ENCODE measurements around the gene JAG1.

Gene JAG1

DNA sequence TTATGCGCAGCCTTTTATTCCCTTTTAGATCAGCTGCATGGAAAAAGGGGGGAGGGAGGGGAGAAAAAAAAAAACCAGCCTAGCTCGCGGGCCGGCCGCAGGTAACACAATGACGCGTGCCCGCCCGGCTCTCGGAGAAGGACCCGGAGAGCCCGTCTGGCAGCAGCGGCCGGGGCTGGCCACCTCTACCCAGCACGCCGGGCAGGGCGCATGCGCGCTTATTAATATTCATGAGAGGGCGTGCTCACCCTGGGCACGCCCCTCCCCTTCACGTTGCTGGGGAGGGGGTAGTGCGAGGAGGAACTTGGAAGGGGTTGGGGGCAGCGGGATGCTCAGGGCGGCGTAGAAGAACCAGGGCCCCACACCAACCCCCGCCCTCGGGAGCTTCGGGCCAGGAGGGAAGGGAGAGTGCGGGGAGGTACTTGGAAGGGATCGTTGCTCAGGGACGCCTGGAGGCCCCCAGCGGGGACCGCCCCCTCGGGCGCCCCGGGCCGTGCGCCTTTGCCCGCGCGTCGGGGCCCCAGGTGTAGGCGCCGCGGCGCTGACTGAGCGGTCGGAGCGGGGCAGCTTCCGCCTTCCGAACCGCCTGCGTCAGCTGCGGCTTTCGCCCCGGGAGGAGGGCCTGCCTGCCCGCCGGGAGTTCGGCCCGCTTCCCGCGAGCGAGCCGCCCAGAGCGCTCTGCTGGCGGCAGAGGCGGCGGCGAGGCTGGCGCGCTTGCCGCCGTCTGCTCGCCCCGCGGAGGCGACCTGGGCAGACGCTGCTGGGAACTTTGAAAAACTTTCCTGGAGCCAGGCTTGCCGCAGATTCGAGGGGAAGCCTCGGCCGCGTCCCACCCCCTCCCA lies at the start of gene JAG1:
Gene JAG1, minus strand, starts transcription at position 158 of the 842 bp plus-strand sequence. CDS start 469 bp downstream, outside the sequence.
- Histone ChIP-seq H4K20me1 (ENCODE audit: low read depth, low read length) (no peaks in the 10 kb centered on the region), H3K27me3 (ENCODE audit: low read length) (no peaks in the 10 kb centered on the region), H2AFZ (ENCODE audit: low read depth, low read length, severe bottlenecking) (peak within 1 kb of the TSS; percentile 96), H3K79me2 (ENCODE audit: insufficient read depth, low read length) (no peaks in the 10 kb centered on the region), H3K9me3 (ENCODE audit: insufficient read depth, low read length) (no peaks in the 10 kb centered on the region), H3K4me3 (ENCODE audit: insufficient read depth, low read length, poor library complexity, severe bottlenecking) (peak within 1 kb of the TSS; percentile 60), H3K4me2 (ENCODE audit: low read depth, low read length, poor library complexity, severe bottlenecking) (peak within 1 kb of the TSS; percentile 80), H3K9me2 (replicated peaks; ENCODE audit: insufficient read depth, low read length) (no peaks in the 10 kb centered on the region), H3K36me3 (ENCODE audit: low read length) (no peaks in the 10 kb centered on the region), H3F3A (ENCODE audit: insufficient read depth) (peaks cover 5% of the 10 kb centered on the region; the same call in 1 of the 2 replicates), H3K27ac (ENCODE audit: low read depth, low read length) (peak within 1 kb of the TSS; percentile 82), H3K9ac (ENCODE audit: low read length) (peak within 1 kb of the TSS; percentile 82)
- TF ChIP-seq, protein P1, sequence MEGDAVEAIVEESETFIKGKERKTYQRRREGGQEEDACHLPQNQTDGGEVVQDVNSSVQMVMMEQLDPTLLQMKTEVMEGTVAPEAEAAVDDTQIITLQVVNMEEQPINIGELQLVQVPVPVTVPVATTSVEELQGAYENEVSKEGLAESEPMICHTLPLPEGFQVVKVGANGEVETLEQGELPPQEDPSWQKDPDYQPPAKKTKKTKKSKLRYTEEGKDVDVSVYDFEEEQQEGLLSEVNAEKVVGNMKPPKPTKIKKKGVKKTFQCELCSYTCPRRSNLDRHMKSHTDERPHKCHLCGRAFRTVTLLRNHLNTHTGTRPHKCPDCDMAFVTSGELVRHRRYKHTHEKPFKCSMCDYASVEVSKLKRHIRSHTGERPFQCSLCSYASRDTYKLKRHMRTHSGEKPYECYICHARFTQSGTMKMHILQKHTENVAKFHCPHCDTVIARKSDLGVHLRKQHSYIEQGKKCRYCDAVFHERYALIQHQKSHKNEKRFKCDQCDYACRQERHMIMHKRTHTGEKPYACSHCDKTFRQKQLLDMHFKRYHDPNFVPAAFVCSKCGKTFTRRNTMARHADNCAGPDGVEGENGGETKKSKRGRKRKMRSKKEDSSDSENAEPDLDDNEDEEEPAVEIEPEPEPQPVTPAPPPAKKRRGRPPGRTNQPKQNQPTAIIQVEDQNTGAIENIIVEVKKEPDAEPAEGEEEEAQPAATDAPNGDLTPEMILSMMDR (IDR thresholded peaks at IDR 0.05; ENCODE audit: insufficient read depth, low read length, poor library complexity, severe bottlenecking), result no peak
- TF ChIP-seq EZH2phosphoT487 (conservative IDR thresholded peaks at IDR 0.05; ENCODE audit: low read length), result no peak

DNA sequence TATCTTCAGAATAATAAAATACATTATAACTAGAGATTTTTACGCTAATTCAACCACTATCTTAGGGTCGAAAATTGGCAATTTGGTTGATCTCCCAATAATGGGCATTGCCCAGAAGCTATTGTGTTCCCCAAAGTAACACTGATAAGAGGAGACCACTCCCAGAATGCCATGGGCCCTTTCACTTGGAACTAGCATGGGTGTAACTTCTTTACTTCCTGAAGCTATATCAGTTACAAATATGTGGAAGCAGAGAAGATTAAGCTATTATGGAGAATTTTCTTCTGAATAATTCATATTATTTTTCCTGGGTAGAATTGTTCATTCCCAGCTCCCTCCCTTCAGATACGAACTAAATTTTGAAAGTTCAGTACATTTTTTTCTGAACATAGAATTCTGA lies 48.2 kb upstream of the JAG1 start:
- no peak overlapping the region for H3K4me3 ChIP-seq (ENCODE audit: insufficient read depth, low read length, poor library complexity, severe bottlenecking)

GRCh38 chr20:10721137-10721896 lies 47.5 kb upstream of the JAG1 start:
- no peak overlapping the region for H3K4me2 ChIP-seq (ENCODE audit: low read depth, low read length, poor library complexity, severe bottlenecking)
- H2AFZ ChIP-seq (ENCODE audit: low read depth, low read length, severe bottlenecking), result no peak overlapping the region
- H3K4me3 ChIP-seq (ENCODE audit: insufficient read depth, low read length, poor library complexity, severe bottlenecking), result no peak overlapping the region
- H3F3A ChIP-seq (ENCODE audit: insufficient read depth), result no peaks in the 10 kb centered on the region
- no peak overlapping the region for H3K27ac ChIP-seq (ENCODE audit: low read depth, low read length)
- no peaks in the 10 kb centered on the region for H3K79me2 ChIP-seq (ENCODE audit: insufficient read depth, low read length)
- H3K9ac ChIP-seq (ENCODE audit: low read length), result no peak overlapping the region
- H3K36me3 ChIP-seq (ENCODE audit: low read length), result no peaks in the 10 kb centered on the region
- no peak for TF ChIP-seq EZH2phosphoT487 (conservative IDR thresholded peaks at IDR 0.05; ENCODE audit: low read length)
- H3K9me3 ChIP-seq (ENCODE audit: insufficient read depth, low read length), result no peaks in the 10 kb centered on the region
- no peaks in the 10 kb centered on the region for H4K20me1 ChIP-seq (ENCODE audit: low read depth, low read length)
- no peaks in the 10 kb centered on the region for H3K9me2 ChIP-seq (replicated peaks; ENCODE audit: insufficient read depth, low read length)
- no peaks in the 10 kb centered on the region for H3K27me3 ChIP-seq (ENCODE audit: low read length)

More for the DNA sequence above, 48.2 kb upstream of the JAG1 start:
- Histone ChIP-seq H4K20me1 (ENCODE audit: low read depth, low read length) (no peaks in the 10 kb centered on the region), H3K9me3 (ENCODE audit: insufficient read depth, low read length) (no peaks in the 10 kb centered on the region), H3F3A (ENCODE audit: insufficient read depth) (no peaks in the 10 kb centered on the region), H3K27me3 (ENCODE audit: low read length) (no peaks in the 10 kb centered on the region), H3K9ac (ENCODE audit: low read length) (no peak overlapping the region), H3K27ac (ENCODE audit: low read depth, low read length) (no peak overlapping the region), H3K79me2 (ENCODE audit: insufficient read depth, low read length) (no peaks in the 10 kb centered on the region), H3K36me3 (ENCODE audit: low read length) (no peaks in the 10 kb centered on the region), H2AFZ (ENCODE audit: low read depth, low read length, severe bottlenecking) (no peak overlapping the region), H3K4me2 (ENCODE audit: low read depth, low read length, poor library complexity, severe bottlenecking) (no peak overlapping the region), H3K9me2 (replicated peaks; ENCODE audit: insufficient read depth, low read length) (no peaks in the 10 kb centered on the region)
- TF ChIP-seq, protein P1 (IDR thresholded peaks at IDR 0.05; ENCODE audit: insufficient read depth, low read length, poor library complexity, severe bottlenecking), result no peak
- no peak for TF ChIP-seq EZH2phosphoT487 (conservative IDR thresholded peaks at IDR 0.05; ENCODE audit: low read length)

Measured in SU-DHL-6 (cell line).